ENCODE results near the gene SLC16A4. TPM values are rescaled to one million over a fixed set of nuclear protein-coding genes. Genes with fewer than 3 reads are reported as not detected.

SLC16A4 gene
- total RNA-seq, 1 experiment from 2014 or later, result 56.5 TPM

DNA sequence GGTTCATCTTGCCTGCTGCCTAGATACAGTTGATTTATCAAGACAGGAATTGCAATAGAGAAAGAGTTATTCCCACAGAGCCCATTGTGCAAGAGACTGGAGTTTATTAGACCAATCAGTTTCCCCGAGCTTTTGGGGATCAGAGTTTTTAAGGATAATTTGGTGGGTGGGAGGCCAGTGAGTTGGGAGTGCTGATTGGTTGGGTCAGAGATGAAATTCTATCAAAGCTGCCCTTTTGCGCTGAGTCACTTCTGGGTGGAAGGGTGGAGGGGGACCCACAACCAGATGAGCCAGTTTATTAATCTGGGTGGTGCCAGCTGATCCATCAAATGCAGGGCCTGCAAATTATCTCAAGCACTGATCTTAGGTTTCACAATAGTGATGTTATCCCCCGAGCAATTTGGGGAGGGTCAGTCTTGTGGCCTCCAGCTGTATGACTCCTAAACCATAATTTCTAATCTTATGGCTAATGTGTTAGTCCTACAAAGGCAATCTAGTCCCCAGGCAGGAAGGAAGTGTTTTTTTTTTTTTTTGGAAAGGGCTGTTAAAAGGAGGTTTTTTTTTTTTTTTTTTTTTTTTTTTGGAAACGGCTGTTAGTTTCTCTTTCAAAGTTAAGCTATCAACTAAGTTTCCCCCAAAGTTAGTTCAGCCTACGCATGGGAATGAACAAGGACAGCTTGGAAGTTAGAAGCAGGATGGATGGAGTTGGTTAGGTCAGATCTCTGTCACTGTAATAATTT lies 7.4 kb downstream of the SLC16A4 start:
- in situ Hi-C loops (cut with HindIII; ENCODE audit: low pct_unique_long_range_greater_than_20kb, low sequenced_read_pairs), result no loop called here
- peak; percentile 14 for DNase-seq (ENCODE audit: low read depth)

DNA sequence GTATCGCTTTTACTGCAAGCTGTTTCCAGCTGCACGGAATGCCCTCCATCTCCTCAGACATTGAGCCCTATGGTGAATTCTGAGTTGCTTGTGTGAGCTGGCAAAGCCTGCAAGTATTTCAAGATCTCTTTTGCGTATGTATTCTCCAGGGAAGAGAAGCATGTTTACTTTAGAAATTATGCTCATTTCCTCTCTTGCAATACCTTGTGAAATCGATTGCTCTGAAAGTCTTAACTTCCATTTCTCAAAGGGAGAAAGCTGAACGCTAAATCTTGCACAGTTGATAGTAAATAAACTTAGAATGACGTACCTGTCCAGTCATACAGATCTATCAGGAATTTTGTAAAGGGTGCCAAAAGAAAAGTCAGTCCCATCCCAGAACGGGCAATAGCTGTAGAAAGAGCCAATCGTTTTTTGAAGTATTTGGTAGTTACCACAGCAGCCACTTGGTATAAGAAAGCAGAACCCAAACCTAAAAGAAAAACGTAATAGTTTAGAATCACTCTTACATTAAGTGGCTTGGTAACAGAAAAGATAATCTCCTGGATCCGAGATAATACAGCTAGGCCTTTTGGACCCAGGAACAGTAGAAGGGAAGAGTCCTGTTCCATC lies 10.0 kb downstream of the SLC16A4 start:
- no peak for DNase-seq (ENCODE audit: low read depth)
- in situ Hi-C loops (cut with HindIII; ENCODE audit: low pct_unique_long_range_greater_than_20kb, low sequenced_read_pairs), result no loop called here

DNA sequence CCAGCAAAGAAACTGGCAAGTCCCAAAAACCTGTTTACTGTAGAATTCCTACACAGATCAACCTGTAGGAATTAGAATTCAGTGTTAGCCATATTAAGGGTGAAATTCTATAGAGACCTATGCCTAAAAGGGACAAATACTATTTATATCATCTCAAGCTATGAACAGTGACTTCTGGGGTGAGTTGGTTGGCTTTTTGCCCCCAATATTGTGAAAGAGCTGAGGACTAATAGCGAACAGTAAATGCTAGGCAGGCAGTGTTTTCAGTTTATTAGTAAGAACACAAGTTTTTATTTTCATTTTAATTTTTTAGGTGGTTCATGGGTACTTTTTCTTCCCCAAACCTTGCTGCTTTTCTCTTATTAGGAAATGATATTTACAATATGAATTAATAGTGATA lies 15.3 kb downstream of the SLC16A4 start:
- no peak for DNase-seq (ENCODE audit: low read depth)
- in situ Hi-C loops (cut with HindIII; ENCODE audit: low pct_unique_long_range_greater_than_20kb, low sequenced_read_pairs), result no loop called here

DNA sequence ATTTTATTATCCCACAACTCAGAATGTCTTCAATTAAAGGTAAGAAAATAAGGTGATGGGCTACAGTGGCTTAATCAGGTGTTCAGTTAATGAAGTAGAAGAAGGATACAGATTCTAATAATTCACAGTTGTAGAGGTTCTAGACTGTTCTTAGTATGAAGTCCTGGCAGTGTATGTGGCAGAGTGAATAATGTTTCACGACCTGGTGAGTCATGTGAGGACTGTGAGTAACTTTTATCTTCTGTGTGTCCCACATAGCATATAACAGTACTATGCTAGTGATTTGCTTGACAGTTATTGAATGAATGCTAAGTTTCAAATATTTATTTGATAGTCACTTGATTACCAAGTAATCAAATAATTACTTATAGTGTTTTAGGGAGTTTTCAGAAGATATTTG lies 20.0 kb downstream of the SLC16A4 start:
- DNase-seq (ENCODE audit: low read depth), result no peak
- in situ Hi-C loops (cut with HindIII; ENCODE audit: low pct_unique_long_range_greater_than_20kb, low sequenced_read_pairs), result no loop called here

DNA sequence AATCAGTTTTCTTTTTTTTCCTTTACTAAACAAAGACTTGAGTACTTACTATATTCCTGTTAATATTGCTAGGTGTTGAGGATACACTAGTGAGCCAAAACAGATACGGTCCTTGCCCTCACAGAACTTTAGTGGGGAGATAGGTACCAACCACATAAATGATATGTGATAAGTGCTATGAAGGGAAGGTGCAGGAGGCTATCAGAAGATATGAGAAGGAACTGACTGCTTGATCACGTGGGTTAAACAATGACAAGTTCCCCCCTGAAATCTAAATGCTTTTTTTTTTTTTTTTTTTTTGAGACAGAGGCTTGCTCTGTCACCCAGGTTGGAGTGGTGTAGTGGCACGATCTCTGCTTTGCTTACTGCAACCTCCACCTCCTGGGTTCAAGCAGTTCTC lies 26.6 kb downstream of the SLC16A4 start:
- no peak for DNase-seq (ENCODE audit: low read depth)
- in situ Hi-C loops (cut with HindIII; ENCODE audit: low pct_unique_long_range_greater_than_20kb, low sequenced_read_pairs), result no loop called here

DNA sequence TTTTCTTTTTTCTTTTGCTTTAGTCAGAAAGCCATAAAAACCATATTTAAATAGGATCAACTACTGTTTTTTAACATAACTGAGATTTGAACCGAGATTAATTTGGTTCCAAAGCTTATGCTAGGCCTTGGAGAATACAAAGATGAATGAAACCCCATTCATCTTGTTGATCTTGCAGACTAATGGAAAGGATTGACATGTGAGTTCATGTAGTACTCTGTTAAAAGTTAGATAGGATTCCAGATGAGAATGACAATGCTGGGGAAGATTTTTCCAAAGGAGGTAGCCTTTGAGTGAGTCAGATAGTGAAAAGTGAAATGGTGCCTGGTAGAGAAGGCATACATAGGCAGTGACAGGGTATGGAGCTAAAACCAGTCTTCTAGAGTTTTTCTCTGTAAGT lies 29.0 kb downstream of the SLC16A4 start:
- in situ Hi-C loops (cut with HindIII; ENCODE audit: low pct_unique_long_range_greater_than_20kb, low sequenced_read_pairs), result no loop called here
- no peak for DNase-seq (ENCODE audit: low read depth)

DNA sequence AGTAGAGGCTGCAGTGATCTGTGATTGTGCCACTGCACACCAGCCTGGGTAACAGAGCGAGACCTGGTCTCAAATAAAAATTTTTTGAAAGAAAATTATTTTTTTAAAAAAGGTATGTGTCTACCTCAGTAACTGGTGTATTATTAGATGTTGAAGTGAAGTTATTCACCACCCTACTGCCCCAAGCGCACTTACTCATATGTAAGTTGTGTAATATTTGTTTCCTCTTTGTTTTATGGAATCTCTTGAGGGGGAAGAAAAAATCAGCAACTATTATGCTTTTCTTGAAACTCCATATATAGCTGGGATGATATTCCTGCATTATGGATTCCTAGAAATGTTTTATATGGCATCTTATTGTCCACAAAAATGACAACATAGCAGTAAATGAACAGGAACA lies 30.4 kb downstream of the SLC16A4 start:
- in situ Hi-C loops (cut with HindIII; ENCODE audit: low pct_unique_long_range_greater_than_20kb, low sequenced_read_pairs), result no loop called here

DNA sequence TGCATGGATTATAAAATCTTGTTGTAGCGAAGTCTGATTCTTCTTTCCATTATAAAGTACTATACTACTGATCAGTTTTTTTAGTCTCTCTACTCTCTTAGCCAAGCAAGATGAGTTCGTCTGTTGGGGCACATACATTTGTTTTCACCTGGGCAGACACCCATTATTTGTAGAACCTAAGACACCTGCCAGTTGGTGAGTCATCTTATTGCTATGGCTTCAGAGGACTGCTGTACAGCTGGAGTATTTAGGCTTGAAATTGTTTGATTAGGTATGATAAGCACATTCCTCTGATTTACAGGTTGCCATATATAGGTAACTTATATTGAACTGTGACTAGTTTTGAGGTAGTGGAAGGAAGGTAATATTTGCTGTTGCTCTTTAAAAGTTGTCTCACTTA lies 34.4 kb downstream of the SLC16A4 start:
- no peak for DNase-seq (ENCODE audit: low read depth)

More for the DNA sequence above, 30.4 kb downstream of the SLC16A4 start:
- no peak for DNase-seq (ENCODE audit: low read depth)

DNA sequence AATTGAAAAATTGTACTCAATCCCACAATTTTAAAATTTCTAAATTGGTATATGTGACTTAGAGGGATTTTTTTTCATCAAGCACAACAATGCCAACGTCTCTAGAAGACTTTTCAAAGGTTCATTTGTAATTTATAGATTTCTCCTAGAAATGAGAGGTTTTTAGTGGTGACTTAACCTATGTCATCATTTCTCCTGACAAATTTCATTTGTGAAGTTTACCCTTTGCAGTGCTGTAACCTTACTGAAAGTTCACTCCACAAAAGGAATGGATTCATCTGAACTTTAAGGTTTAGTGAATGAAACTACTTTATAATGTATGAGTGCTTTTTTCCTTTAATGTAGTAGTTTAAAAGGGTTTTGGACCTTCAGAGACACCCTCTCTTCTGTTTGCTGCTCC lies 35.5 kb downstream of the SLC16A4 start:
- in situ Hi-C loops (cut with HindIII; ENCODE audit: low pct_unique_long_range_greater_than_20kb, low sequenced_read_pairs), result no loop called here
- DNase-seq (ENCODE audit: low read depth), result no peak

More for the DNA sequence above, 34.4 kb downstream of the SLC16A4 start:
- in situ Hi-C loops (cut with HindIII; ENCODE audit: low pct_unique_long_range_greater_than_20kb, low sequenced_read_pairs), result no loop called here

DNA sequence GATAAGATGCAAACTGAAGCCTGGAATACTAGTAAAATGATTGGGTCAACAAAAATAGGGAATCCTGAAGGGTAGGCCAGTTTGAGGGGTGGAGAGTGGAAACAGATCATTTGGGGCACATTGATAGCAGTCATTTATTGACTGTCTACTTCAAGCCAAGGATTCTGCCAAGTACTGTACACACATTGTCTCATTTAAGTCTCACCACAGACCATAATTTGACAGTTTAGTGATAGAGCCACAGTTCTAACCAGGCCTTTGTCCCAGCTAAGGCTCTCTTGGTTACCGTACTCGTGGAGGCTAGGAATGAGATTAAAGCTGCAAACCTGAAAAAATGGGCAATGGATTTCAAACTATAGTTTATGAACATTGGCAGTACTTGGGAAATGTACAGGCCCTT lies 40.5 kb downstream of the SLC16A4 start:
- in situ Hi-C loops (cut with HindIII; ENCODE audit: low pct_unique_long_range_greater_than_20kb, low sequenced_read_pairs), result no loop called here
- no peak for DNase-seq (ENCODE audit: low read depth)

DNA sequence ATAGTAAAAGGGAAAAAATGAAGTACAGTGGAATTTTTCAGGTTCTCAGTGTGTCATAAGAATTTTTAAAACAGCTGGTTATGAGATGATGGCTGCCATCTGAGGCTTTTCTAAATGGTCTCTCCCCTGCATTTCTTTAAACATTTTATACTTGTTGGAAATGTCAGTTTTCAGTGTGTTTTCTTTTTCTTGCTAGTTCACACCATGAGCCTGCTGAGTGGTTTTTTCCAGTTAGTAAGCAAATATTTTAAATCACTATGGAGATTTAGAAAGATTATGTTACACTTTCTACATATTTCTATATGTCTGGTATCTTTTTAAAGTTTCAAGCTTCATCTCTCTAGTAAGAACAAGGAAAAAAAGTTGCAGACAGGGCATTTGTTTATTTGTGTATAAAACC lies 42.1 kb downstream of the SLC16A4 start:
- in situ Hi-C loops (cut with HindIII; ENCODE audit: low pct_unique_long_range_greater_than_20kb, low sequenced_read_pairs), result no loop called here
- no peak for DNase-seq (ENCODE audit: low read depth)

DNA sequence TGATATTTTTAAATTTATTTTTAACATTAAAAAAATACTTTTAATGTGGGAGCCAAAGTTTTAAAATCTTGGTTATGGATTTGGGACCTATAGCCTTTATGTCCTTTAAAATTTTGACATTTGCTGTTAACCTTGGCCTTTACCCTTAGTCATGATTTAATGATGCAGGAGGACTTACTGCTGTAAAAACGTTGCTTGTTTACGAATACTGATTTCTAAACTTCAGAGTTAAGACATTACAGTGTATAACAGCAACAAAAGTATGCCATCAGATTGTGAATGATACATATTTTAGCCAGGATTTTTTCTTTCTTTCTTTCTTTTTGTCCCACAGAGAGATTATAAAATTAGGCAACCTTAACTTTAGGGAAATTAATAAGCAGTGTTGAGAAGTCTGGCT lies 42.8 kb downstream of the SLC16A4 start:
- DNase-seq (ENCODE audit: low read depth), result no peak
- in situ Hi-C loops (cut with HindIII; ENCODE audit: low pct_unique_long_range_greater_than_20kb, low sequenced_read_pairs), result no loop called here

DNA sequence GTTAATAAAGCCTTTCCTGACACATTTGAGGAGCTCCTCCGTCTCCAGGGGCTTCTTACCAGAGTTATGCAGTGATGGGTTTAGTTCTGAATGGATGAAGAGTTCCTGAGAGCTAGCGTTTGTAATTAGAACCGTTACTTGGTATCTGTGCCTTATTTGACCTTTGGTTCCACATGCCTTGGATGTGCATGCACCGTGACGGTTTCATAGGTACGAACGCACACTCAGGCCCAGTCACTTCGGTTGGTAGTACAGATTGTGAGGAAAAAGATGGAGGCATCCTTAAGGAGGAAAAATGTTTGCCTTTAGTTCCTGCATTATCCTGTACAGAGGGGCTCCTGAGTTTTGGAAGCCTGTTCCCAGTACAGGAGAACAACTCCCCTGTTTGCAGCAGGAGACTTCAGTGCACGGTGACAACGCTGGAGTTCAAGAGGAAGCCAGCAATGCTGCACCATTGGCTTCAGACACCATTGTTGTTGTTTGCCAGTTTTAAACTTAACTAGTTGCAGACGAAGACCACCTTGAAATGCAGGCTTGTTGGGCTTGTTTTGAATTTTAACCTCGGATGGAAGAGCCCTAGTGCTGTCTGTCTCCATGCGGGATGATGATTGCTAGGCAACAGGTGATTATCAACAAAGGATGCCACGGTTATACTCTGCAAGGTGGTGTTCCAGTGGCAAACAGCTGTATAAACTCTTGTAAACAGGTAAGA lies 43.5 kb downstream of the SLC16A4 start:
- in situ Hi-C loops (cut with HindIII; ENCODE audit: low pct_unique_long_range_greater_than_20kb, low sequenced_read_pairs), result no loop called here
- DNase-seq (ENCODE audit: low read depth), result no peak

DNA sequence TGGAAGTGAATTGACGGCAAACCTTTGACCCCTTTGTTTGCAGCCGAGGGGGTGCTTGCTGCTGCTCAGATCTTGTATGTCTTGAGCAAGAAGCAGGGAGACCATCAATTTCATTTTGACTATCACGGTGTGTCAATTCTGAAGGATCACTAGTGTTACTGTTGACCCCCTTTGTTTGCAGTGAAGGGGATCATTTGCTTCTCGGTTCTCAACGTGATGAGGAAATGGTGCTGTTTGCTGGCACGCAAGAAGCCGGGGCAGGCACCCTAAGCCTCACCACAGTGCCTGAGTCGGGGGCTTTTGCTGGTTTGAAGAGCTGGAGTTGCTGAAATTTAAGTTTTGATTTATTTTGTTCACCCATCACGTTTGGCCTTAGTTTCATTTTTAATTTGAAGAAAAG lies 44.1 kb downstream of the SLC16A4 start:
- in situ Hi-C loops (cut with HindIII; ENCODE audit: low pct_unique_long_range_greater_than_20kb, low sequenced_read_pairs), result no loop called here
- DNase-seq (ENCODE audit: low read depth), result no peak

DNA sequence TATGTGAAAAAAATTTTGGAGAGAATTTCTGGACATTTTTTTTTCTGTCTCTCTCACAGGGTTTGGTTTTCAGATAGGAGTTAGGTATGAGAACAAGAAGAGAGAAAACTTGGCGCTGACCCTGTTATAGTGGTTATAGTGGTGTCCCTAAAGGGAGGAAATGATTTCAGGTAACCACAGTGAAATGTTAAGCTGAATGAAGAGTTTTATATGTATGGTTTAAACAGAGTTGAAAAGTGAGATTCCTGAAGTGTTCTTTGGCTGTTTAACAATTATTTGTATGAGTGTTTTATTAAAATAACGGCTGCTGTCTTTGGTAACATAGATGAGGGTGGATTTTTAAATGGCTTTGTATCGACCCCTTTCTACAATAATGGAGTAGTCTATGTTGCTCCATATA lies 45.3 kb downstream of the SLC16A4 start:
- DNase-seq (ENCODE audit: low read depth), result no peak
- in situ Hi-C loops (cut with HindIII; ENCODE audit: low pct_unique_long_range_greater_than_20kb, low sequenced_read_pairs), result no loop called here

DNA sequence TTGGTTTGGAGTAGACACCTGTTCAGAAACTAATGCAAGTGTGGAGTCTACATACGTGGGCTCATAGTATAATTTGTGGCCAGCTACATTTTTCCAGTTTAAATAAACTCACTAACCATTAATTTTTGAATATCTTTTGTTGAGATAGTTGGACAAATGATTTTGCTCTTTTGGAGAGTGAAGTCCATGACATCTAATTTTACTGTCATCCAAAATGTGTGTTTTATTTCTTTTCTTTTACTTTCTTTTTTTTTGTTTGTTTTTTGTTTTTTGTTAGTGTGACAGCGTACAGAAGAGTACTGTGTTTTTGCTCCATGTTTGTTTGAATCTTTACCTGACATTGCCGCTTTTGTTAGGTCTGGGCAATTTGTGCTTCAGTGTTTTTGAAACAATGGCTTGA lies 46.7 kb downstream of the SLC16A4 start:
- in situ Hi-C loops (cut with HindIII; ENCODE audit: low pct_unique_long_range_greater_than_20kb, low sequenced_read_pairs), result no loop called here
- no peak for DNase-seq (ENCODE audit: low read depth)

DNA sequence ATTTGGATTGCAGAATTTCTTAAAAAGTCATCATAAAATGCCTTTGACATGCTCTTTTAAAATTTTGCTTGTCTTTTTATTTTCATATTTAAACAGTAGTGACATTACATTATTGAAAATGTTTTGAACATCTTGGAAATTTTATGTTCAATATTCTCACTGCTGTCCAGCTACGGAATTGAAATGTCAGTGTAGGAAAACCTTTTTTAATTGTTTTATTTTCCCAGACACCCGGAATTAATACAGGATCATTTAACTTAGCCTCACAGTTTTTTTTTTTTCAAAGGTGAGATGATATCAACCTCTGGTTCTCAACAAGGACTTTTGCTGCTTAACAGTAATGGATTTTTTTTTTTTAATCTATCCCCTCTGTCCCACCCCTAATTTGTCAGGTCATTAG lies 47.6 kb downstream of the SLC16A4 start:
- DNase-seq (ENCODE audit: low read depth), result no peak
- in situ Hi-C loops (cut with HindIII; ENCODE audit: low pct_unique_long_range_greater_than_20kb, low sequenced_read_pairs), result no loop called here

DNA sequence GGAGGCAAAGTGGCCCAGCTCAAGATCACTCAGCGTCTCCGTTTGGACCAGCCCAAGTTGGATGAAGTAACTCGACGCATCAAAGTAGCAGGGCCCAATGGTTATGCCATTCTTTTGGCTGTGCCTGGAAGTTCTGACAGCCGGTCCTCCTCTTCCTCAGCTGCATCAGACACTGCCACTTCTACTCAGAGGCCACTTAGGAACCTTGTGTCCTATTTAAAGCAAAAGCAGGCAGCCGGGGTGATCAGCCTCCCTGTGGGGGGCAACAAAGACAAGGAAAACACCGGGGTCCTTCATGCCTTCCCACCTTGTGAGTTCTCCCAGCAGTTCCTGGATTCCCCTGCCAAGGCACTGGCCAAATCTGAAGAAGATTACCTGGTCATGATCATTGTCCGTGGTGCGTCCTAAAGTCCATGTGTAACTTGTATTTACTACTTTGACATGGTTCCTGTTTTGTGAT lies 48.9 kb downstream of the SLC16A4 start:
- in situ Hi-C loops (cut with HindIII; ENCODE audit: low pct_unique_long_range_greater_than_20kb, low sequenced_read_pairs), result no loop called here
- DNase-seq (ENCODE audit: low read depth), result no peak

DNA sequence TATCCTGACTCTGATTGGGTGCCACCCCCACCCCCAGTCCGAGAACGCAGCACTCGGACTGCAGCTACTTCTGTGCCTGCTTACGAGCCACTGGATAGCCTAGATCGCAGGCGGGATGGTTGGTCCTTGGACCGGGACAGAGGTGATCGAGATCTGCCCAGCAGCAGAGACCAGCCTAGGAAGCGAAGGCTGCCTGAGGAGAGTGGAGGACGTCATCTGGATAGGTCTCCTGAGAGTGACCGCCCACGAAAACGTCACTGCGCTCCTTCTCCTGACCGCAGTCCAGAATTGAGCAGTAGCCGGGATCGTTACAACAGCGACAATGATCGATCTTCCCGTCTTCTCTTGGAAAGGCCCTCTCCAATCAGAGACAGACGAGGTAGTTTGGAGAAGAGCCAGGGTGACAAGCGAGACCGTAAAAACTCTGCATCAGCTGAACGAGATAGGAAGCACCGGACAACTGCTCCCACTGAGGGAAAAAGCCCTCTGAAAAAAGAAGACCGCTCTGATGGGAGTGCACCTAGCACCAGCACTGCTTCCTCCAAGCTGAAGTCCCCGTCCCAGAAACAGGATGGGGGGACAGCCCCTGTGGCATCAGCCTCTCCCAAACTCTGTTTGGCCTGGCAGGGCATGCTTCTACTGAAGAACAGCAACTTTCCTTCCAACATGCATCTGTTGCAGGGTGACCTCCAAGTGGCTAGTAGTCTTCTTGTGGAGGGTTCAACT lies 49.5 kb downstream of the SLC16A4 start:
- no peak for DNase-seq (ENCODE audit: low read depth)
- in situ Hi-C loops (cut with HindIII; ENCODE audit: low pct_unique_long_range_greater_than_20kb, low sequenced_read_pairs), result no loop called here
